SU-DHL-6 (cell line): Measurements from ENCODE around the gene ESCO1.

ENCODE experiments used
- EZH2phosphoT487 ChIP-seq: fragments of 200-600 bp; sonication (generic), shearing (Covaris generic); conservative IDR thresholded peaks from 2 replicates; pipeline ENCODE4 v1.6.1; 2018; ENCODE audit warnings: mild to moderate bottlenecking, antibody characterized with exemption, low read length, moderate library complexity, mixed read lengths
- TF ChIP-seq, protein P1 (sequence below): fragments of 200-600 bp; sonication (generic); IDR thresholded peaks from one replicate; pipeline ENCODE4 v1.5.1; 2017; ENCODE audit warnings: antibody characterized with exemption, mild to moderate bottlenecking, low read length, moderate library complexity; ENCODE audit not compliant: insufficient read depth, poor library complexity, severe bottlenecking

DNA sequence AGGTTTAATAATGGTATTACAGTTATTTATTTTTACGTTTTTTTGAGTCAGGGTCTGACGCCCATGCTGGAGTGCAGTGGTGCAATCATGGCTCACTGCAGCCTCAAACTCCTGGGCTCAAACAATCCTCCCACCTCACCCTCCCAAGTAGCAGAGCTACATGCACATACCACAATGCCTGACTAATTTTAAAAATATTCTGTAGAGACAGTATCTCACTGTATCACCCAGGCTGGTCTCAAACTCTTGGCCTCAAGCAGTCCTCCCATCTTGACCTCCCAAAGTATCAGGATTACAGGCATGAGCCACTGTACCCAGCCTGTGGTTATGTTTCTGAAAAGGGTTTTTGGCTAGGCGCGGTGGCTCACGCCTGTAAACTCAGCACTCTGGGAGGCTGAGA lies 120.8 kb downstream of the ESCO1 start:
- TF ChIP-seq, protein P1, sequence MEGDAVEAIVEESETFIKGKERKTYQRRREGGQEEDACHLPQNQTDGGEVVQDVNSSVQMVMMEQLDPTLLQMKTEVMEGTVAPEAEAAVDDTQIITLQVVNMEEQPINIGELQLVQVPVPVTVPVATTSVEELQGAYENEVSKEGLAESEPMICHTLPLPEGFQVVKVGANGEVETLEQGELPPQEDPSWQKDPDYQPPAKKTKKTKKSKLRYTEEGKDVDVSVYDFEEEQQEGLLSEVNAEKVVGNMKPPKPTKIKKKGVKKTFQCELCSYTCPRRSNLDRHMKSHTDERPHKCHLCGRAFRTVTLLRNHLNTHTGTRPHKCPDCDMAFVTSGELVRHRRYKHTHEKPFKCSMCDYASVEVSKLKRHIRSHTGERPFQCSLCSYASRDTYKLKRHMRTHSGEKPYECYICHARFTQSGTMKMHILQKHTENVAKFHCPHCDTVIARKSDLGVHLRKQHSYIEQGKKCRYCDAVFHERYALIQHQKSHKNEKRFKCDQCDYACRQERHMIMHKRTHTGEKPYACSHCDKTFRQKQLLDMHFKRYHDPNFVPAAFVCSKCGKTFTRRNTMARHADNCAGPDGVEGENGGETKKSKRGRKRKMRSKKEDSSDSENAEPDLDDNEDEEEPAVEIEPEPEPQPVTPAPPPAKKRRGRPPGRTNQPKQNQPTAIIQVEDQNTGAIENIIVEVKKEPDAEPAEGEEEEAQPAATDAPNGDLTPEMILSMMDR: no peak
- no peak for TF ChIP-seq EZH2phosphoT487
